ENCODE results near the gene TF.

Gene TF

DNA sequence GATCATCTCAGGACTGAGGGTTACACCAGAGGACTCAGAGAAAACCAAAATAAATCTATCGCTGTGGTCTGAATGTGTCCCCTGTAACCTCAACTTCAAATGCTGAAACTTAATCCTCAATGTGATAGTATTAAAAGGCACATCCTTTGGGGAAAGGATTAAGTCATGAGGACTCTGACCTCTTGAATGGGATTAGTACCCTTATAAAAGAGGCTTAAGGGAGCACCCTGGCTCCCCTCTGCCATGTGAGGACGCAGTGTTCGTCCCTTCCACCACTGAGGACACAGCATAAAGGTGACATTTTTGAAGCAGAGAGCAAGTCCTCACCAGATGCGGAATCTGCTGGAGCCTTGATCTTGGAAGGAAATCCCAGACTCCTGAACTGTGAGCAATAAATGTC lies 98.9 kb downstream of the TF start:
- no peak for DNase-seq (ENCODE audit: low read depth)
- TF ChIP-seq, protein P1, sequence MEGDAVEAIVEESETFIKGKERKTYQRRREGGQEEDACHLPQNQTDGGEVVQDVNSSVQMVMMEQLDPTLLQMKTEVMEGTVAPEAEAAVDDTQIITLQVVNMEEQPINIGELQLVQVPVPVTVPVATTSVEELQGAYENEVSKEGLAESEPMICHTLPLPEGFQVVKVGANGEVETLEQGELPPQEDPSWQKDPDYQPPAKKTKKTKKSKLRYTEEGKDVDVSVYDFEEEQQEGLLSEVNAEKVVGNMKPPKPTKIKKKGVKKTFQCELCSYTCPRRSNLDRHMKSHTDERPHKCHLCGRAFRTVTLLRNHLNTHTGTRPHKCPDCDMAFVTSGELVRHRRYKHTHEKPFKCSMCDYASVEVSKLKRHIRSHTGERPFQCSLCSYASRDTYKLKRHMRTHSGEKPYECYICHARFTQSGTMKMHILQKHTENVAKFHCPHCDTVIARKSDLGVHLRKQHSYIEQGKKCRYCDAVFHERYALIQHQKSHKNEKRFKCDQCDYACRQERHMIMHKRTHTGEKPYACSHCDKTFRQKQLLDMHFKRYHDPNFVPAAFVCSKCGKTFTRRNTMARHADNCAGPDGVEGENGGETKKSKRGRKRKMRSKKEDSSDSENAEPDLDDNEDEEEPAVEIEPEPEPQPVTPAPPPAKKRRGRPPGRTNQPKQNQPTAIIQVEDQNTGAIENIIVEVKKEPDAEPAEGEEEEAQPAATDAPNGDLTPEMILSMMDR (IDR thresholded peaks at IDR 0.05; ENCODE audit: insufficient read depth, low read depth, low read length, missing control alignments), result no peak
- H3K4me3 ChIP-seq (ENCODE audit: low read length), result no peak overlapping the region

All from epithelial cell of esophagus (primary cell).